ENCODE measurements around the gene PACC1. TPM values are rescaled to one million over a fixed set of nuclear protein-coding genes. Genes with fewer than 3 reads are reported as not detected.

PACC1 gene
- total RNA-seq, 3 donors from 2014 or later (not counting 1 experiment from before 2014, with no cell fraction given), result 5.0 to 14.2 (median 11.4) TPM

GRCh38 chr1:212460376-212460775 is 45.7 kb upstream of the PACC1 start:
- Mint-ChIP-seq H3K9me3 (no peaks in the 10 kb centered on the region), H3K27me3 (ENCODE audit: low read depth in 2 of 2) (peaks cover 0 to 2% of the 10 kb centered on the region in 2 donors)

GRCh38 chr1:212459656-212460055 is 45.0 kb upstream of the PACC1 start:
- ATAC-seq (no peak), DNase-seq (no peak)
- no peaks in the 10 kb centered on the region for H3K36me3 ChIP-seq (ENCODE audit: control insufficient read depth, insufficient read depth, low read length)
- peaks cover 3% of the 10 kb centered on the region for H3K4me1 ChIP-seq (ENCODE audit: control insufficient read depth, insufficient read depth, low read length)
- Mint-ChIP-seq H3K36me3 (no peaks in the 10 kb centered on the region), H3K4me3 (no peak overlapping the region), H3K9me3 (no peaks in the 10 kb centered on the region), H3K4me1 (peaks cover 0 to 12% of the 10 kb centered on the region in 2 donors), H3K27me3 (ENCODE audit: low read depth in 2 of 2) (peaks cover 0 to under 1% of the 10 kb centered on the region in 2 donors), H3K27ac (no peak overlapping the region)
- no peak for TF ChIP-seq CTCF (IDR thresholded peaks at IDR 0.05)
- H3K27me3 ChIP-seq (ENCODE audit: control insufficient read depth, insufficient read depth, low read length), result no peaks in the 10 kb centered on the region
- no peak overlapping the region for H3K27ac ChIP-seq (ENCODE audit: low read length)
- H3K4me3 ChIP-seq (ENCODE audit: low read length), result no peak overlapping the region
- WGBS (ENCODE audit: insufficient coverage), result 86% methylated on average over 5 of the region's 5 CpGs
- H3K9me3 ChIP-seq (ENCODE audit: control insufficient read depth, insufficient read depth, low read length), result no peaks in the 10 kb centered on the region
- intact Hi-C loops (cut with micrococcal nuclease), result loop anchor here (5.0 kb wide), 1 partner anchor 323 kb away; no protein-coding TSS in a partner anchor

More at GRCh38 chr1:212460376-212460775, 45.7 kb upstream of the PACC1 start:
- Mint-ChIP-seq H3K36me3 (no peaks in the 10 kb centered on the region), H3K27ac (no peak overlapping the region), H3K4me1 (peaks cover 0 to 12% of the 10 kb centered on the region in 2 donors), H3K4me3 (no peak overlapping the region)
- DNase-seq (no peak), ATAC-seq (no peak)
- intact Hi-C loops (cut with micrococcal nuclease), result no loop called here
- Histone ChIP-seq H3K27ac (ENCODE audit: low read length) (no peak overlapping the region), H3K4me3 (ENCODE audit: low read length) (no peak overlapping the region), H3K4me1 (ENCODE audit: control insufficient read depth, insufficient read depth, low read length) (peaks cover 3% of the 10 kb centered on the region), H3K36me3 (ENCODE audit: control insufficient read depth, insufficient read depth, low read length) (no peaks in the 10 kb centered on the region), H3K9me3 (ENCODE audit: control insufficient read depth, insufficient read depth, low read length) (no peaks in the 10 kb centered on the region), H3K27me3 (ENCODE audit: control insufficient read depth, insufficient read depth, low read length) (no peaks in the 10 kb centered on the region)
- no peak for TF ChIP-seq CTCF (IDR thresholded peaks at IDR 0.05)
- WGBS (ENCODE audit: insufficient coverage), result 90% methylated on average over 9 of the region's 9 CpGs

GRCh38 chr1:212458817-212459216 is 44.1 kb upstream of the PACC1 start:
- no peak for TF ChIP-seq CTCF (IDR thresholded peaks at IDR 0.05)
- H3K36me3 ChIP-seq (ENCODE audit: control insufficient read depth, insufficient read depth, low read length), result no peaks in the 10 kb centered on the region
- no peak for ATAC-seq
- WGBS (ENCODE audit: insufficient coverage), result 18% methylated on average over 1 of the region's 1 CpG
- no peak overlapping the region for H3K4me3 ChIP-seq (ENCODE audit: low read length)
- H3K27ac ChIP-seq (ENCODE audit: low read length), result no peak overlapping the region
- no peaks in the 10 kb centered on the region for H3K9me3 ChIP-seq (ENCODE audit: control insufficient read depth, insufficient read depth, low read length)
- intact Hi-C loops (cut with micrococcal nuclease), result loop anchor here (5.0 kb wide), 1 partner anchor 323 kb away; no protein-coding TSS in a partner anchor
- H3K4me1 Mint-ChIP-seq, result peaks cover 0 to 12% of the 10 kb centered on the region in 2 donors
- no peaks in the 10 kb centered on the region for H3K27me3 Mint-ChIP-seq (ENCODE audit: low read depth in 2 of 2)
- H3K4me3 Mint-ChIP-seq, result no peak overlapping the region
- peak in 1 of 2 donors; percentile 36 for DNase-seq
- H3K4me1 ChIP-seq (ENCODE audit: control insufficient read depth, insufficient read depth, low read length), result peaks cover 3% of the 10 kb centered on the region
- no peaks in the 10 kb centered on the region for H3K36me3 Mint-ChIP-seq
- H3K27ac Mint-ChIP-seq, result peak overlapping the region in 1 of 2 donors; percentile 15
- H3K9me3 Mint-ChIP-seq, result no peaks in the 10 kb centered on the region
- no peaks in the 10 kb centered on the region for H3K27me3 ChIP-seq (ENCODE audit: control insufficient read depth, insufficient read depth, low read length)
